DOHH2 (cell line): ENCODE measurements around the gene EXOSC5.
"Not testable (repeated sequence)": the region's sequence is repeated elsewhere in the genome, so short reads cannot be mapped to it uniquely, and the experiment has no call there.

ENCODE experiments used
- H3F3A ChIP-seq: fragments of 200-600 bp; sonication (generic), shearing (Covaris generic); 2 replicates; pipeline ENCODE4 v1.6.0; 2016; ENCODE audit warnings: antibody characterized with exemption, mild to moderate bottlenecking; ENCODE audit not compliant: control insufficient read depth, insufficient read depth
- H3K27ac ChIP-seq: fragments of 200-600 bp; sonication (generic); 2 replicates; pipeline ENCODE4 v1.5.1; 2014; ENCODE audit warnings: low read depth, mild to moderate bottlenecking, low read length, moderate library complexity
- H3K27me3 ChIP-seq: fragments of 200-600 bp; sonication (generic); 2 replicates; pipeline ENCODE4 v1.6.1; 2014; ENCODE audit warnings: mild to moderate bottlenecking, low read length, mixed read lengths; ENCODE audit not compliant: control insufficient read depth
- H3K36me3 ChIP-seq: fragments of 200-600 bp; sonication (generic); 2 replicates; pipeline ENCODE4 v1.6.1; 2014; ENCODE audit warnings: mild to moderate bottlenecking, low read length, moderate library complexity, mixed read lengths; ENCODE audit not compliant: control insufficient read depth
- H3K4me1 ChIP-seq: fragments of 200-600 bp; sonication (generic); 2 replicates; pipeline ENCODE4 v1.6.1; 2014; ENCODE audit warnings: mild to moderate bottlenecking, low read length, mixed read lengths; ENCODE audit not compliant: control insufficient read depth
- H3K4me2 ChIP-seq: fragments of 200-600 bp; sonication (generic); 2 replicates; pipeline ENCODE4 v1.6.0; 2014; ENCODE audit warnings: mild to moderate bottlenecking, low read length, moderate library complexity
- H3K4me3 ChIP-seq: fragments of 200-600 bp; sonication (generic); 2 replicates; pipeline ENCODE4 v1.5.1; 2014; ENCODE audit warnings: mild to moderate bottlenecking, low read length, mixed read lengths
- H3K79me2 ChIP-seq: fragments of 200-600 bp; sonication (generic); 2 replicates; pipeline ENCODE4 v1.6.1; 2014; ENCODE audit warnings: mild to moderate bottlenecking, low read length, mixed read lengths; ENCODE audit not compliant: control insufficient read depth
- H3K9me2 ChIP-seq: fragments of 200-600 bp; sonication (generic); replicated peaks from 2 replicates; pipeline ENCODE4 v1.6.1; 2014; ENCODE audit warnings: mild to moderate bottlenecking, low read length, mixed read lengths; ENCODE audit not compliant: control insufficient read depth
- H3K9me3 ChIP-seq: fragments of 200-600 bp; sonication (generic); 2 replicates; pipeline ENCODE4 v1.6.1; 2014; ENCODE audit warnings: antibody characterized with exemption, low read length, mixed read lengths; ENCODE audit not compliant: control insufficient read depth, insufficient read depth
- H4K20me1 ChIP-seq: fragments of 200-600 bp; sonication (generic); 2 replicates; pipeline ENCODE4 v1.6.0; 2014; ENCODE audit warnings: low read depth, mild to moderate bottlenecking, antibody characterized with exemption, low read length, moderate library complexity; ENCODE audit not compliant: control insufficient read depth, insufficient read depth
- CTCF ChIP-seq: fragments of 200-600 bp; sonication (generic); IDR thresholded peaks from one replicate; pipeline ENCODE4 v1.5.1; 2014; ENCODE audit warnings: antibody characterized with exemption, mild to moderate bottlenecking, low read depth, low read length; ENCODE audit not compliant: poor library complexity, severe bottlenecking
- EZH2phosphoT487 ChIP-seq: fragments of 200-600 bp; sonication (generic); IDR thresholded peaks from 2 replicates; pipeline ENCODE4 v1.6.1; 2017; ENCODE audit warnings: borderline replicate concordance, mild to moderate bottlenecking, antibody characterized with exemption, low read length, moderate library complexity, mixed read lengths

Gene EXOSC5

GRCh38 chr19:41411100-41411967 is 14.2 kb upstream of the EXOSC5 start:
- Histone ChIP-seq H4K20me1 (no peaks in the 10 kb centered on the region), H3K27ac (no peak overlapping the region), H3K36me3 (no peaks in the 10 kb centered on the region; the same call in 1 of the 2 replicates), H3K4me2 (no peak overlapping the region), H3K79me2 (no peaks in the 10 kb centered on the region), H3K9me2 (no peaks in the 10 kb centered on the region), H3K4me1 (peaks cover 8% of the 10 kb centered on the region), H3K27me3 (no peaks in the 10 kb centered on the region), H3F3A (no peaks in the 10 kb centered on the region), H3K4me3 (no peak overlapping the region), H3K9me3 (no peaks in the 10 kb centered on the region)
- TF ChIP-seq EZH2phosphoT487, result no peak
- TF ChIP-seq CTCF, result no peak

GRCh38 chr19:41410336-41411054 is 13.3 kb upstream of the EXOSC5 start:
- Histone ChIP-seq H3K4me1 (peaks cover 8% of the 10 kb centered on the region), H3K4me3 (no peak overlapping the region)

GRCh38 chr19:41409288-41409687 is 12.1 kb upstream of the EXOSC5 start:
- H3K4me2 ChIP-seq, result no peak overlapping the region
- no peaks in the 10 kb centered on the region for H3F3A ChIP-seq
- H3K36me3 ChIP-seq, result no peaks in the 10 kb centered on the region; the same call in 1 of the 2 replicates
- H3K4me1 ChIP-seq, result peaks cover 8% of the 10 kb centered on the region
- H3K79me2 ChIP-seq, result no peaks in the 10 kb centered on the region
- no peaks in the 10 kb centered on the region for H3K27me3 ChIP-seq
- H3K4me3 ChIP-seq, result no peak overlapping the region
- no peak for TF ChIP-seq EZH2phosphoT487
- TF ChIP-seq CTCF, result no peak
- no peak overlapping the region for H3K27ac ChIP-seq
- no peaks in the 10 kb centered on the region for H3K9me2 ChIP-seq
- H3K9me3 ChIP-seq, result no peaks in the 10 kb centered on the region
- no peaks in the 10 kb centered on the region for H4K20me1 ChIP-seq

More at GRCh38 chr19:41410336-41411054, 13.3 kb upstream of the EXOSC5 start:
- Histone ChIP-seq H3K27ac (no peak overlapping the region), H3K4me2 (no peak overlapping the region), H3K27me3 (no peaks in the 10 kb centered on the region), H3F3A (no peaks in the 10 kb centered on the region), H3K36me3 (no peaks in the 10 kb centered on the region; the same call in 1 of the 2 replicates), H3K9me2 (no peaks in the 10 kb centered on the region), H3K9me3 (no peaks in the 10 kb centered on the region), H4K20me1 (no peaks in the 10 kb centered on the region), H3K79me2 (no peaks in the 10 kb centered on the region)
- TF ChIP-seq CTCF, result no peak
- TF ChIP-seq EZH2phosphoT487, result no peak

- not testable (repeated sequence) for H3K79me2 ChIP-seq, H4K20me1 ChIP-seq, H3K27ac ChIP-seq, H3K36me3 ChIP-seq, H3F3A ChIP-seq, H3K4me2 ChIP-seq, H3K9me3 ChIP-seq, H3K4me3 ChIP-seq, H3K9me2 ChIP-seq, H3K27me3 ChIP-seq, H3K4me1 ChIP-seq
These were observed 11.7 kb upstream of the EXOSC5 start for GRCh38 chr19:41408846-41409245.
